ENCODE results near the gene KLHL42. TPM values are rescaled to one million over a fixed set of nuclear protein-coding genes. Genes with fewer than 3 reads are reported as not detected.
A peak's percentile ranks its signal among the peaks of the same experiment; 100 is the strongest.

Gene KLHL42
- total RNA-seq, 1 experiment from 2014 or later = 24.0 TPM

DNA sequence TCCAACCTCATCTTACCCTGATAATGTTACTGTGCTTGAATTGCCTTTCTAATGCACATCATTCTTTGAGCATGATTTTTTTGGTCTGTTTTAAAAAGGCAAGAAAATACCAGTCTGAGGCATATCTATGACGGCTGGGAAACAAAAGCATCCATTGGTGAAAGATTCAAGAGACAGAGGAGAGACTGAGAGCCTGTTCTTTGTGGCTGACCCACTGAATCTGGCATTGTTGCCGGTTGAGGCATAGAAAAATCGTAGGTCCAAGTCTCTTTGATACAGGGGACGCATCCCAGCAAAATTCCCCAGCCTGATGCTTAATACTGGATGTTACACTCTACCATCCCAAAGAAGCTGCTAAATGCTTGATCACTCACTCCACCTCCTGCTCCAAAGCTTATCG is 2.9 kb upstream of the KLHL42 start:
- in situ Hi-C loops (cut with HindIII; ENCODE audit: low pct_unique_long_range_greater_than_20kb, low sequenced_read_pairs) = no loop called here

DNA sequence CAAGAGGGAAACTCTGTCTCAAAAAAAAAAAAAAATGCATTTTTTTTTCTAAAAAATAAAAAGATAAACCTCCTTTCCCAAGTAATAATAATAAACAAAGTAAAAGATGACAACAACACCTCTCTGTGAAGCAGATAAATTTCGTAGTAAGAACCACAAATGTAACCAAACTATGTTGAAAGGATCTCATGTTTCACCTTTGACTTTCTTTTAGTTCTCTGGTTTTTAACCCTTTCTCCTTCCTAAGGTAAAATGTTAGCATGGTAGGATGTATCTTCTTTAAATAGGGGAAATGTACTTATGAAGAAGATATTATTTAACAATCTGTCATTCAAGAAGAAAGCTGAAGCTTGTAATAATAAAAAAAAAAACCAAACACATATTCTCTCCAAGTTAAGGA is 1.8 kb upstream of the KLHL42 start:
- no peak for DNase-seq (ENCODE audit: low read depth, low spot score)
- in situ Hi-C loops (cut with HindIII; ENCODE audit: low pct_unique_long_range_greater_than_20kb, low sequenced_read_pairs) = no loop called here

More for the DNA sequence above, 2.9 kb upstream of the KLHL42 start:
- peak; percentile 77 for DNase-seq (ENCODE audit: low read depth, low spot score)

- no peak for DNase-seq (ENCODE audit: low read depth, low spot score)
- in situ Hi-C loops (cut with HindIII; ENCODE audit: low pct_unique_long_range_greater_than_20kb, low sequenced_read_pairs) = no loop called here
Measured at GRCh38 chr12:27779416-27779919, 565 bp upstream of the KLHL42 start.

- in situ Hi-C loops (cut with HindIII; ENCODE audit: low pct_unique_long_range_greater_than_20kb, low sequenced_read_pairs) = no loop called here
- DNase-seq (ENCODE audit: low read depth, low spot score) = no peak
Measured at GRCh38 chr12:27780612-27781408, 777 bp downstream of the KLHL42 start.

GRCh38 chr12:27781680-27782079 is 1.6 kb downstream of the KLHL42 start:
- in situ Hi-C loops (cut with HindIII; ENCODE audit: low pct_unique_long_range_greater_than_20kb, low sequenced_read_pairs) = no loop called here
- DNase-seq (ENCODE audit: low read depth, low spot score) = no peak

- in situ Hi-C loops (cut with HindIII; ENCODE audit: low pct_unique_long_range_greater_than_20kb, low sequenced_read_pairs) = no loop called here
- DNase-seq (ENCODE audit: low read depth, low spot score) = no peak
Measured at GRCh38 chr12:27782481-27782880, 2.4 kb downstream of the KLHL42 start.

DNA sequence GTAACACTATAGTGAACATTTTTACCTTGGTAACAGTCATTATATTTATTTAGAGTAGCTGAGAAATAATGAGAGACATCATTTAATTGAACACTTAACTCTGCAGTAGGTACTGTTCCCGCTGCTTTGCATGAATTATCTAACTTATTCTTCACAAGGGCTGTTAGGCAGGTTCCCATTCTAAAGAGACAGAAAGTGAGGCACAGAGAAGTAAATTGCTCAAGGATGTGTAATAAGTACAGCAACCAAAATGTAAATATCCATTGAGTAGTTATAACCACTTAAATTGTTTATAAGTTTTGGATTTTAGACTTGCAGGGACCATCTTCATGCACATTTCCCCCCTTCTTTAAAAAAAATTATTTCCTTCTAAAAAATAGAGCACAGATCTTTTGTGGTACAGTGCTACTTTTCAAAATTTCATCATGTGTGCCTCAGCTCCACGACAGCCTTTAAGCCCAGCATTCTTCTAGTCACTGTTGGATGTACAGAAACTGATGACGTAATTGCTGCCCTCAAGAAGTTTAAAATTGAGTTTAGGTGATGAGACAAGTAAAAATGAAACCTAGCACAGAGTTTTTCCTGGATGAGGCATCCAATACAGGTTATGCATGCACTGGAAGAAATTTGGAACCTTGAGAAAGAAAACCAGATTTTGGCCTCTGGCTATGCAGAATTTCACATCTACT is 6.0 kb downstream of the KLHL42 start:
- in situ Hi-C loops (cut with HindIII; ENCODE audit: low pct_unique_long_range_greater_than_20kb, low sequenced_read_pairs) = no loop called here
- no peak for DNase-seq (ENCODE audit: low read depth, low spot score)

GRCh38 chr12:27787559-27787958 is 7.5 kb downstream of the KLHL42 start:
- DNase-seq (ENCODE audit: low read depth, low spot score) = no peak
- in situ Hi-C loops (cut with HindIII; ENCODE audit: low pct_unique_long_range_greater_than_20kb, low sequenced_read_pairs) = no loop called here

GRCh38 chr12:27790179-27790578 is 10.1 kb downstream of the KLHL42 start:
- in situ Hi-C loops (cut with HindIII; ENCODE audit: low pct_unique_long_range_greater_than_20kb, low sequenced_read_pairs) = no loop called here
- no peak for DNase-seq (ENCODE audit: low read depth, low spot score)

- in situ Hi-C loops (cut with HindIII; ENCODE audit: low pct_unique_long_range_greater_than_20kb, low sequenced_read_pairs) = no loop called here
- DNase-seq (ENCODE audit: low read depth, low spot score) = no peak
Measured at GRCh38 chr12:27794818-27795584, 15.0 kb downstream of the KLHL42 start.

- in situ Hi-C loops (cut with HindIII; ENCODE audit: low pct_unique_long_range_greater_than_20kb, low sequenced_read_pairs) = no loop called here
- DNase-seq (ENCODE audit: low read depth, low spot score) = no peak
Measured at GRCh38 chr12:27796128-27796527, 16.1 kb downstream of the KLHL42 start.

- DNase-seq (ENCODE audit: low read depth, low spot score) = no peak
- in situ Hi-C loops (cut with HindIII; ENCODE audit: low pct_unique_long_range_greater_than_20kb, low sequenced_read_pairs) = no loop called here
Measured at GRCh38 chr12:27797301-27798025, 17.4 kb downstream of the KLHL42 start.

DNA sequence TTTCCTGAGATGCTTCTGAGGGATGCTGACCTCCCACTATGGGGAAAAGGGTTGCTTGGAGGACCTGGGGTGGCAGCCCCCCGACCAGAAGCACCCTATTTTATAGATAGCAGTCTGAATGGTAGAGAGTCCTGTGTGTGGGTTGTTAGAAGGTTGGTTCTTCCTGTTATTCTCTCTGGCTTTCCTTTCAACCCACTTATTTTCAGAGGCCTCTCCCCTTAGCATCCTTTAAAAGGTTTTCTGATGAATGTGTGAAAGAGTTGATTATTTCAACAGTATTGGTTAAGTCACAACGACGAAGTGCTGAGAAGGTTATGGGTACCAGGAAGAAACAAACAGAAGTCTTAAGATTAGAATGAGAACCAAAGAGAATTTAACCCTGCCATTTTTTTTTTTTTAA is 20.8 kb downstream of the KLHL42 start:
- in situ Hi-C loops (cut with HindIII; ENCODE audit: low pct_unique_long_range_greater_than_20kb, low sequenced_read_pairs) = no loop called here
- DNase-seq (ENCODE audit: low read depth, low spot score) = no peak

DNA sequence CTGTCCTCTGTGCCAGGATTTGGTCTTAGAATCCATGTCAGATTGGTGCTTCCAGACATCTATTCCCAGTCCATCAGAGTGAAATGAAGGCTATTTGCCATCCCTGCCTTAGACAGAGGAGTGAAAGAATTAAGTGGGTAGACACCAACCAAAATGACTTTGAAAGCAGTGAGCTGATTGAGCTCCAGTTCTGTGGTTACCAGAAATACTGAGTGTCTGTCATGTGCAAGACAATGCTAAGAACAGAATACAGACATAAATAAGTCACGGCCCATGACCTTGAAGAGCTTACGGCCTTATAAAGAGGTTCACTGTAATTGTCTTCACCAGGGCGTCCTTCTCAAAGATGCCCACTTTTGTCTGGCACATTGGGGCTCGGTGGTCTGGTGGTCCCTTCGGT is 21.6 kb downstream of the KLHL42 start:
- in situ Hi-C loops (cut with HindIII; ENCODE audit: low pct_unique_long_range_greater_than_20kb, low sequenced_read_pairs) = no loop called here

DNA sequence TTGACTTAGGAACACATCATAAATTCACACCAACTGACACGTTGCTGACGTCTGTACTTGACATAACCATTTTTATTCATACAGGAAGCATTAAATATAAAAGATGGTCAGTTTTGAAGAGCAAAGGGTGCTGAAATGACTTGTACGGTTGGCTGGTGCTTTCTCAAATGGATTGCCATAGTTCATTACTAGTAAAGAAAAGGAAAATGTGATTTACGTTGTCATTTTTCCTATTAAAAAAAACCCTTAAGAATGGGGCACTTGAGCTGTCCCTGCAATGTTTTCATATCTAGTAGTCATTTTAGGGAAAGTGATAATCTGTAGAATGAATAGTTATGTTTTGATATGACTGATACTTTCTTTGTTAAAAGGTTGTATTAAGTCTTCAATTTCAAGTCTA is 22.5 kb downstream of the KLHL42 start:
- DNase-seq (ENCODE audit: low read depth, low spot score) = no peak
- in situ Hi-C loops (cut with HindIII; ENCODE audit: low pct_unique_long_range_greater_than_20kb, low sequenced_read_pairs) = no loop called here

More for the DNA sequence above, 21.6 kb downstream of the KLHL42 start:
- no peak for DNase-seq (ENCODE audit: low read depth, low spot score)

DNA sequence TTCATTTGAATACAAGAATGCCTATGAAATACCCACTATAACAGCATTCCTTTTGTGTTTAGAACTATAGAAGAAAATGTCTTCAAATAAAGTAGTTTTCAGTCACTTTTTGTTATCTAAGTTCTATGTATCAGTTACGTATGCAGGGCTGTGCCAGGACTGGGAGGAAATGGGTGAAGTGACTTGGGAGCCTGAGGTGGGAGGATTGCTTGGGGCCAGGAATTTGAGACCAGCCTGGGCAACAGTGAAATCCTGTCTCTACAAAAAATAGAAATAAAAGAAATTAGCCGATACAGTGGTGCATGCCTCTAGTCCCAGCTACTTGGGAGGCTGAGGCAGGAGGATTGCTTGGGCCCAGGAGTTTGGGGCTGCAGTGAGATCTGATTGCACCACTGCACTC is 22.9 kb downstream of the KLHL42 start:
- DNase-seq (ENCODE audit: low read depth, low spot score) = no peak
- in situ Hi-C loops (cut with HindIII; ENCODE audit: low pct_unique_long_range_greater_than_20kb, low sequenced_read_pairs) = no loop called here

DNA sequence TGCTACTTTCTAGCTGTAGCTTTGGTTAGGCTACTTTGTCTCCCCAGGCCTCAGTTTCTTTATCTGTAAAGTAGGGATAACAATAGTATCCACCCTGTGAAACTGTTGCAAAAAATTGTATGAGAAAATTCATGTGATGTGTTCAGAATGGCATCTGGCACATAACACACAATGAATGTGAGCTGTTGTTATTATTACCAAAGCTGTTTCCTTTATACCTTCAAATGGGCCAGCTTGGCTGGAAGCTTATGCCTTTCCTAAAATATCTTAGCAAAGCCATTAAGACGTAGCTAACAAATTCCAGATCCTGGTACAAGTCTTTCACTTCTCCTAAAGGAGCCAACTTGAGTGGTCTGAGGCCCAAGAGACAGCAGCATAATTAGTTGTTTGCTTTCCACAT is 25.2 kb downstream of the KLHL42 start:
- DNase-seq (ENCODE audit: low read depth, low spot score) = no peak
- in situ Hi-C loops (cut with HindIII; ENCODE audit: low pct_unique_long_range_greater_than_20kb, low sequenced_read_pairs) = no loop called here

- in situ Hi-C loops (cut with HindIII; ENCODE audit: low pct_unique_long_range_greater_than_20kb, low sequenced_read_pairs) = no loop called here
- no peak for DNase-seq (ENCODE audit: low read depth, low spot score)
Measured at GRCh38 chr12:27806259-27806658, 26.2 kb downstream of the KLHL42 start.

Data from SK-MEL-5 (cell line).